Measurements from ENCODE around the gene RIPK4.
"Not testable (repeated sequence)": the region's sequence is repeated elsewhere in the genome, so short reads cannot be mapped to it uniquely, and the experiment has no call there.

Gene RIPK4

DNA sequence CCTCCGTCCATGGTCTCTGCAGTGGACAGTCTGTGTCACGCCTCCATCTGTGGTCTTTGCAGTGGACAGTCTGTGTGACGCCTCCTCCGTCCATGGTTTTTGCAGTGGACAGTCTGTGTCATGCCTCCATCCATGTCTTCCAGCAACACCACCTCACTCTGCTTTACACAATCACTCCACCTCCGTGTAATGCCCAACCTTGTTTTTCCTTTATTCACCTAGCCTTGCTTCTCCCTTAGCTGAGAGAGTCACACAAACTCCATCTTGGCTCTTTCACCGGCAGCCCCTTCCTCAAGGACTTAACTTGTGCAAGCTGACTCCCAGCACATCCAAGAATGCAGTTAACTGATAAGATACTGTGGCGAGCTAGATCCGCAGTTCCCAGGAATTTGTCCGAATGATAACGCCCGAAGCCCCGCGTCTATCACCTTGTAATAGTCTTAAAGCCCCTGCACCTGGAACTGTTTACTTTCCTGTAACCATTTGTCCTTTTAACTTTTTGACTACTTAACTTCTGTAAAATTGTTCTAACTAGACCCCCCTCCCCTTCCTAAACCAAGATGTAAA lies 52.5 kb downstream of the RIPK4 start:
- not testable (repeated sequence) for DNase-seq (ENCODE audit: low read depth)

DNA sequence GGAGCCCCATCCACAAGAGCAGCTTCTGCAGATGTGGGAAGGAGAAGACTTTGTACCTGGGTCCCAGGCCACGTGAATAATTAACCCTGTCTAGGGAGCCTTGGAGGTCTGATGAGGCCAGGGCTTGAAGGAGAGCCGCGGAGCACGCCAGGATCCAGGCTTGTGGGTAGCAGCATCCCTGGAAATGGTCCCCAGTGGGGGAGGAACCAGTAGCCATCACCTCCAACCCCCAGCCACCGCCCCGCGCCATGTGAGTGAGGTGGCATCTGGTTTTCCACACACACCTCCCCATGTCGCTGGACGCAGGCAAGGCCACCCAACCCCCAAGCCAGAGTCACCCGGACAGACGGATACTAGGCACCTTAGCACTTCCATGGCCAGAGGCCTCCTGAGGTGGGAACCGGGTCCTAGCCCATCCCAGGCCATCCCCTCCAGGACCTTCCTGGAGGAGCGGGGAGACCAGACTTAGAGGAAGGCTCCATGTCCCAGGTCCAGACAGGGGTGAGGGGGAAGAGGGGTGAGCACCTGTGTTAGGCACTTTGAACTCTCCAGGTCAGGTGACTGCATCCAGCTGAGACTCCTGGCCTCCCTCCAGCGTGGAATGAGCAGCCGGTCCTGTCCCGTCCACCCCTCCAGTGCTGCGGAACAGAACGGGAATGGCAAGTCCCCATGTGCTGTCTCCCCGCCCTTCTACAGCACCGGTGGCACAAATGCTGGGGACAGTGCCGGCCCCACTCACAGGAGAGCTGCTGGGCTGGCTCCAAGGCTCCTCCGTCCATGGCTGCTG lies 53.2 kb downstream of the RIPK4 start:
- DNase-seq (ENCODE audit: low read depth), result no peak

DNA sequence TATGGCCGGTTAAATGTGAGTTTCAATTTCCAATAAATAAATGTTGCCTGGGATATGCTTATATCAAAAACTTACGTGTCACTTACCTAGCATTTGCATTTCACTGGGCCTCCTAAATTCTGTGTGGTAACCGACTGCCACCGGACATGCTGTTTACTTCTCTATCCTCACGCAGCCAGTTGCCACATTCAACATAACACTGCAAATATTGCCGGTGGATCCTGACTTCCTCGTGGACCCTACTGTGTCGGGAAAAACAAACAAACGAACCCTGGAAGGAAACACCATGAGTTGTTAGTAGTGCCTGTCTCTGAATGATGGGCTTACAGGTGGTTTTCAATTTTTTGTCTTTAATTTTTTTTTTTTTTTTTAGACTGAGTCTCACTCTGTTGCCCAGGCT lies 54.1 kb downstream of the RIPK4 start:
- no peak for DNase-seq (ENCODE audit: low read depth)

- DNase-seq (ENCODE audit: low read depth), result no peak
Observed at GRCh38 chr21:41712201-41712600, 54.7 kb downstream of the RIPK4 start.

GRCh38 chr21:41711416-41712007 lies 55.3 kb downstream of the RIPK4 start:
- DNase-seq (ENCODE audit: low read depth), result no peak

DNA sequence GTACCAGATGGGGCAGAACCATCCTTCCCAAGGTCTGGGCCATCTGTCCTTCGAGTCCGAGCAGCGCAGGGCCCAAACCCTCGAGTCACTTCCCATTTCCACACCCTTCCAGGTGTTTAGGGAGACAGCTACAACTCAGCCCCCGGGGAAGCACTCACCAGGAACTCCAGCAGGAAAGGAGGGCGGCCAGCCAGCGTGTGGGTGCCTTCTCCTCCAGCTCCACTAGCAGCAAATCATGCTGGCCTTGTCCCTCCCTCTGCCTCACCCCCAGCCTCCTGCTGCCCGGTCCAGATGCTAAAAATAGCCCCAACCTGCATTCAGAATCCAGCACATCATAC lies 56.1 kb downstream of the RIPK4 start:
- DNase-seq (ENCODE audit: low read depth), result no peak

- no peak for DNase-seq (ENCODE audit: low read depth)
Observed at GRCh38 chr21:41709965-41710822, 56.7 kb downstream of the RIPK4 start.

DNA sequence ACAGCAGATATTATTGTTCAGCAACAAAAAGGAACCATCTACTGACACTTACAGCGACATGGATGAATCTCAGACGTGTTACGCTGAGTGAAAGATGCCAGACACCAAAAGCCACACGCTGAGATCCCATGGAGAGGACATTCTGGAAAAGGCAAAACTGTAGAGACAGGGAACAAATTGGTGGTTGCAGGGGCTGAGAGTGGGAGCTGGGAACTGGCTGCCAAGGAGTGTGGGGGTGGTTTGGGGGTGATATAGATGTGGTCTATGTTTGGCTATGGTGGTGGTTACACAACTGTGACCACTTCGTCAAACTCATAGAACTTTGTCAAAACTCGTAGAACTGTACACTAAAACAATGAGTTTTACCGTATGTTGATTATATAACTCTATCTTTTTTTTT lies 57.7 kb downstream of the RIPK4 start:
- no peak for DNase-seq (ENCODE audit: low read depth)

DNA sequence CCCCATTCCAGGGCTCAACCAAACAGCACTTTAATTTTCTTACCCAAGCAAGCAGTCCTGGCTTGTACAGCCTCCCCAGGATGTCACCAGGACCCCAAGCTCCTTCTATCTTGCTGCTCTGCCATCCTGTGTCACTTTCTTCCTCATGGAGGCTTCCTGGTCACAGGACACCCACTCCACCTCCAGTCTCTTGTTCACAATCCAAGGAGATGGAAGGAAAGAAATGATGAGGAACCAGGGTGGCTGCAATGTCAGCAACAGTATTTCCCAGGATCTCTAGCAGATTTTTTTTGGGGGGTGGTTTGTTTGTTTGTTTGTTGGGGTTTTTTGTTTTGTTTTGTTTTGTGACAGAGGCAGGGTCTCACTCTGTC lies 58.9 kb downstream of the RIPK4 start:
- DNase-seq (ENCODE audit: low read depth), result no peak

DNA sequence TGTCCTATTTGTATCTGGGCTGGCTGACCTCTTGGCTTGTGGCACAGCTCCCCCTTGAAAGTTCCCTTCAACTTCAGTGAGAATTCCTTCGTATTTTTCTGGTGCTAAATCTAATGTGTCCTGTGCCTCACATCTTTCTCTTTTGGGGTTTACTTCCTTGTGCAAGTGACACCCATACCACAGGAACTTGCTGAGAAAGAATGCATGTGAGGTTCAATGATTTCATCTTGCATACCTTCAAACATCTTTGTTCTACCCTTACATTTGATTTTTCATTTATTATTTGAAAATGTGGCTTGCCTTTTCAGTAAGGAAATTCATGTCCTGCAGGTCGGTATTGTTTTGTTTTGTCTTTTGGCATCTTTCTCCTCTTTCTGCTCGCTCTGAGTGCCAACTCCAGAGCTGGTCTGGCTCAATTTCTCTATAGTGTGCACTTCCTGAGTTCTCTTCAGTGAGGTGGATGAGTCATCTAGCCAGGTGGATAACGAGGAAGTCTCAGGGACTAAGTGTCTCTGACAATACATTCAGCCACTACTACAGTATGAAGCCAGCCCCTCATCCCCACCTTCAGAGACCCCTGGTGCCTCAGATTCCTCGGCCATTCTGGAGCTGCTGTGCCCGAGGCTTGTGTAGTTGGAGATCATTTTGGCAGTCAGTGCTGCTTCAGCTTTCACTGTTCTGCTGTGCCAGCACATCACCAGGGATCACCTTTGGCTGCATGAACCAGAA lies 59.5 kb downstream of the RIPK4 start:
- DNase-seq (ENCODE audit: low read depth), result no peak

DNA sequence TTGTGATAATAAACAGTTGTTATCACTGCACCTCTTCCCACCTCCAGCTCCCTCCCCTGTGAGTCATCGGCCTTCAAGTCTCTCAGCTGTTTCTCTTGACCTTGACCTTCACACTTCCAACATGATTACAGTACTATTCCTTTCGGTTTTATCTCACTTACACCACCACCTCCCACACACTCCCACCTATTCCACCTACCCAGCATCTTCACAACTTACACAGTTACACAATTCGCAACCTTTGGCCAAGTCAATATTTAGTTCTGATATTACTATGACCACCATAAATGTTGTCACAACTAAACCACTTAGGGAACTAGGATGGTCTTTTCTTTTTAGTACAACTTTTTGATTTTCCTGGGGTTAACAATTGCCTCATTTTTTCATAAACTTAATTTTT lies 60.2 kb downstream of the RIPK4 start:
- DNase-seq (ENCODE audit: low read depth), result peak; percentile 80

GRCh38 chr21:41706263-41706639 lies 60.6 kb downstream of the RIPK4 start:
- no peak for DNase-seq (ENCODE audit: low read depth)

DNA sequence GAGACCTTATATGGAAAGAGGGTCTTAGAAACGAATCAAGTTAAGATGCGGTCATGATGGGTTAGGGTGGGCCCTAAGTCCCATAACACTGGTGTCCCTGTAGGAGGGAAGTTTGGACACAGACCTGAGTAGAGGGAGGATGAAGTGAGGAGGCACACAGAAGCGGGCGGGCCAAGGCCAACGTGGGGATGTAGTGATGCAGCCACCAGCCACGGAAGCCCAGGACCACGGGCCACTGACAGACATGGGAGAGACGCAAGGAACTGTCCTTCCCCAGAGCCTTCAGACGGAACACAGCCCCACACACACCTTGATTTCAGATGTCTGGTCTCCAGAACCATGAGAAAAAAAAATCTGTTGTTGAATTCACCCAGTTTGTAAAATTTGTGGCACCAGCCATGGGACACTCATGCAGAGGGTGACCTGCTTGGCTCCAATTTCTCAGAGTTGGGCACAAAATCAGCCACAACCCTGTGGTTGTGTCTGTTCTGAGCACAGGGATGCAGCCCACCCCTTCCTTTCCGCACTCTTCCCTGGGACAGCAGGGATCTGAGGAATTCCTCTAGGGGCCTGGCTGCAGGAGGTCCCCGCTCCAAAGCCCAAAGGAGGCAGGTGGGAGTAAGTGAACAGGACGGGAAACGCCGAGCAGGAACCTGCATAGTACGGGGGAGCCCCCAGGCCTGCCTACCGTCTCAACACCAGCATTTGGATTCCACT lies 61.1 kb downstream of the RIPK4 start:
- DNase-seq (ENCODE audit: low read depth), result no peak

- DNase-seq (ENCODE audit: low read depth), result no peak
Observed at GRCh38 chr21:41703857-41704501, 62.9 kb downstream of the RIPK4 start.

GRCh38 chr21:41701749-41702148 lies 65.1 kb downstream of the RIPK4 start:
- no peak for DNase-seq (ENCODE audit: low read depth)

DNA sequence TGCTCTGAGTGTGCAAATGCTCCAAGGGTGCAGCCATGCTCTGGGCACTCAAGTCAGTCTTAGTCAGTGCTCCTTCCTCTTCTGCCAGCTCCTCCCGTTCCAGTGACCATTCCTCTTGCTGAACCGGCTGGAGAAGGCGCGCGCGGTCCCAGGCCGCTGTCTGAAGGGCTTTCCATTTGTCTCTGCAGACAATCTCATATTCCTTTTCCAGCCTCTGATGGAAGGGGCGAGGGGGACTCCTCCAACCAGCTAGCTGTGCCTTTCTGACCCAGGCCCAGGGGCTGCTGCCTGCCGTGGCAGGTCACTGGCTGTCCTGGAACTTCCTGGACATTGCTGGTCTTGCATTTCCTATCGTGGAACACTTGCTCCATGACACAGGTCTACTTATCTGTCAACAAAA lies 67.5 kb downstream of the RIPK4 start:
- DNase-seq (ENCODE audit: low read depth), result no peak

DNA sequence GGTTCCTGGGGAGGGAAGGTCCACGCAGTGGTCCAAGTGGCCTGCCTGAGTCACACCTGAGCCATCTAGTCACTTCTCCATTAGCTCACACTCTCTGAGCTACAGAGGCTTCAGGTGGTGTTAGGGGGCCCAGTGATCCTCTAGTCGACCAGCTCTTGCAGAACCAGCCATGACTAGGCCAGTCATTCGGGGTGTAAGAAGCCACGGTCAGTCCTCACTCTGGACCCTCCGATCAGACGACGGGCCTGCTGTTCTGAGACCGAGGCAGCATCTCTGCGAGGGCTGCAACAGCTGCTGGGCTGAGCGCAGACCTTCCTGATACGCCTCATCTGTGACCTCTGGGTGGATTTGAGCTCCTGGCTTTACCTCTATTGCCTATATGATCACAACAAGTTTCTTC lies 68.8 kb downstream of the RIPK4 start:
- DNase-seq (ENCODE audit: low read depth), result no peak

DNA sequence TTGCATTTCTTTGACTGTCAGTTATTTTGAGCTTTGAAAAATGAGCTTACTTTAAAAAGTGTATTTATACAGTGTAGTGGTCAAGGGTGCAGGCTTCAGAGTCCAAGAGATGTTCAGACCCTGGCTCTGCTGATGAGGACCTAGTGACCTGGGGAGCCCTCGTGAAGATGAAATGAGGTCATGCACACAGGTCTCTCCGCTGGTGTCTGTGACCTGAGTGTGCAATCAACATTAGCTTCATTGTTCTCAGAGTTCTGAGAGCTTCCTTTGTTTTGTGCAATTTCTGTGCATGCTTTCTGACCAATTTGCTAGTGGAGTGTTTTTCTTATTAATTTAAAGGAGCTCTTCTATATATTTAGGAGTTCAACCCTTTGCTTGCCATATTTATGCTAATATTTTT lies 71.3 kb downstream of the RIPK4 start:
- DNase-seq (ENCODE audit: low read depth), result no peak

DNA sequence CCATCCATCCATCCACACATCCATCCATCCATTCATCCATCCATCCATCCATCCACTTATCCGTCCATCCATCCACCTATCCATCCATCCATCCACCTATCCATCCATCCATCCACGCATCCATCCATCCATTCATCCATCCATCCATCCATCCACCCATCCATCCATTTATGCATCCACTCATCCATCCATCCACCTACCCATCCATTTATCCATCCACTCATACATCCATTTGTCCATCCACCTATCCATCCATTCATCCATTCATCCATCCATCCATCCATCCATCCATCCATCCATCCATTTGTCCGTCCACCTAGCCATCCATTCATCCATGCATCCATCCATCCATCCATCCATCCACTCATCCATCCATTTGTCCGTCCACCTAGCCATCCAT lies 72.8 kb downstream of the RIPK4 start:
- not testable (repeated sequence) for DNase-seq (ENCODE audit: low read depth)

- DNase-seq (ENCODE audit: low read depth), result no peak
Observed at GRCh38 chr21:41692185-41692565, 74.7 kb downstream of the RIPK4 start.

Data from amniotic epithelial cell (primary cell).